Measurements from ENCODE around the gene SRRM2.
"Not testable (repeated sequence)": the region's sequence is repeated elsewhere in the genome, so short reads cannot be mapped to it uniquely, and the experiment has no call there.

The SRRM2 gene

DNA sequence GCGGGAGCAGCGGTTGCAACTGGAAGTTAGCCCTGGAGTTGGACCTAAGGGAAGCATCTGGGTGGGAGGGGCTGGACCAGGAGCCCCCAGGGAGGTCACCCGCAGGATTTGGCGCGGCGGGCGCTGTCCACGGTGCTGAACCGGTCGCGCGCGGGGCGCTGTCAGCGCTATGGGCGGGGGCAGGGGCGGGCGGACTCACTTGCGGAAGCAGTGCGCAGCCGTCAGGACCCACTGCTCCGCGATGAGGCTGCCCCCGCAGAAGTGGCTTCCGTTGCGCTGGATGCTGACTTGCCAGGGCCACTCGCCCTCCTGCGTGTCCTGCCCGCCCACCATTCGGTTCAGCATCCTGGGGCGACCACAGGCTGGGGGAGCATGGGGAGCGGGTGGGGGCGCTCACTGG lies 36.9 kb upstream of the SRRM2 start:
- DNase-seq = peak; percentile 50

DNA sequence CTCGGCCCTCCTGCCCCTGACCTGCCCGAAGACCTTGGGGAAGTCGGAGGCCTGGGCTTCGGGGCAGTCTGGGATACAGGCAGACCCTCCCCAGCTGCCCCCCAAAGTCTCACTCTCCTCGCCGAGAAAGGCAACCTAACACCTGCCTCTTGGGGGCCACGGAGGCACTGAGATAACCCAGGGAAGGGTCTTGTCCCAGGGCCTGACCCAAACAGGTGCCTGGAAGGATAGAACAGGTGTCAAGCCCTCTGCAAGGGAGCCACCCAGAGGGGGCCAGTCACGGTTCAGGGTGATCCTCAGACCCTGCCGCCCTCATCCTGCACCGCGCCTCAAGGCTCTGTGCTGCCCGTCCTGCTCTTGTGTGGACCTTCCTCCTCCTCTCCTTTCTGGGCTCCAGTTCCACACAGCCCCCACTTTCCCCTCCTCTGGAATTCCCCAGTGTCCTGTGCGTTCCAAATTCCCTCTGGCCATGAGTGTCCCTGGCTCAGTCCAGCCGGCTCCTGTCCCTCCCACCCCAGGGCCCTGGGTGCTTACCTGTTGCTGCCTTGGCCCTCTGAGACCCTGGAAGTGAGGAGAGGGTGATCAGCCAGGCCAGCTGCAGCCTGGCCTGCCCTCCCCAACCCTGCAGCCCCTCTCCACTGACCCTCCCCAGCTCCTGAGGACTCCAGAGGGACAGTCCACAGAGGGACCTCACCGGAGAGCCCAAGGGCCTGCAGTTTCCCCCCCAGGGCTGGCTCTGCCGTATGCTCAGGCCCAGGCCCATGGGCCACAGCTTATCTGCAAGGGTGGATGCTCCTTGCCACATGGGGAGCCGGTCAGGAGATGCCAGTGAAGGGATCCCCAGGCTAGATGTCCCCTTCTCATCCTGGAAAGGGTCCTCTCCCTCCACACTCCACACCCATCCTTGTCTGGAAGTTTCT lies 36.2 kb upstream of the SRRM2 start:
- no peak for DNase-seq

DNA sequence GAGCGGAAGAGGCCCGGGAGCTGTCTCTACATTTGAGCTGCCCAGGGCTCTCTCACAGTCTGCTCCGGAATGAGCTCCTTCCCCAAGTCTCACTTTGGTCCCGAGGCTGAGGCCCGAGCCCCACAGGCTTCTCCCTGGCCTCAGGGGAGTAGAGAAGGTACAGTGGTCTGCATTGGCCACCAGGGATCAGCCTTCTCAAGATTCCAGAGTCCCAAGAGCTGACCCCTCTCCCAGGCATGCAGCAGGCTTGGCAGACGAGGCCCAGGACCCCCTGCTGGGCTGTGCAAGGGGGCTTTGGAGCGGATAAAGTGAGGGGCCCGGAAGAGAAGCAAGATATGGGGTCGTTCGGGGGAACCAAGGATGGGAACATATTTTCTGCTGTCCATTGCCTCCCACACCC lies 35.5 kb upstream of the SRRM2 start:
- no peak for DNase-seq

DNA sequence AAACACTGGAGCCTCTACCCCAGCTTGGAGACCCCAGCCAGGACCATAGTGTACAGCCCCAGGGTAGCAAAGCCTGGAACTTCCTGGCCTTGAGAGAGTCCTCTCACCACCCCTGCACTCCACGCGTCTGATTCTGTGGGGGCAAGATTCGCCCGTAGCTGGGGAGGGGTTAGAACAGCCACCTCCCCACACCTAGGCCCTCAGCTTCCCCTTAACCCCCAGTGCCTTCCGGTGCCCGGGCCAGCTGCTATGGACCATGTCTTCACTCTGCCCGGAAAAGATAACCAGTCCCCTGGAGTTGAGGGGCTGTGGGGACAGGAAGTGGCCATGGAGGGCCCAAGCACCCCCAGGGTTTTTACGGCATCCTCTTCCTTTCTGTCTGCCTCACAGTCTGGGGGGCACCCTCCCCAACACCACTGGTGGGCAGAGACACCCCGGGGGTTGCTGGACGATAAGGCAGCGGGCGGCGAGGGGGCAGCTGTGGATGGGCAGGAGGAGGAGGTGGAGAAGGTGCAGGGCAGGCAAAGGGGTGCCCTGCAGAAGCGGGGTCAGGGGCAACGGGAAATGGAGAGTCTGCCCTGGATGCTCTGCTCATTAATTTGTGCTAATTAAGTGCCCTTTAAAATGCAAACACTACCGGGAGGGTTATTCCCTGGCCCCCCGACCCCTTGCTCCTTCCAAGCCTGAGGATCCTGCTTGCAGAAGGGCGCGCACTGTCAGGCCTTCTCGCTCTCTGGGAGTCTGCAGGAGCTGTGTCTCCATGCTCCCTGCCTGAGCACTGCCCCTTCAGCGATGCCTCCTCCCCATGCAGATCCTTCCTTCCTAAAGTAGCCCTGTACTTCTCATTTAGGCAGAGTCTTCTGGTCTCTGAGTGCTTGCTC lies 34.8 kb upstream of the SRRM2 start:
- DNase-seq = no peak

DNA sequence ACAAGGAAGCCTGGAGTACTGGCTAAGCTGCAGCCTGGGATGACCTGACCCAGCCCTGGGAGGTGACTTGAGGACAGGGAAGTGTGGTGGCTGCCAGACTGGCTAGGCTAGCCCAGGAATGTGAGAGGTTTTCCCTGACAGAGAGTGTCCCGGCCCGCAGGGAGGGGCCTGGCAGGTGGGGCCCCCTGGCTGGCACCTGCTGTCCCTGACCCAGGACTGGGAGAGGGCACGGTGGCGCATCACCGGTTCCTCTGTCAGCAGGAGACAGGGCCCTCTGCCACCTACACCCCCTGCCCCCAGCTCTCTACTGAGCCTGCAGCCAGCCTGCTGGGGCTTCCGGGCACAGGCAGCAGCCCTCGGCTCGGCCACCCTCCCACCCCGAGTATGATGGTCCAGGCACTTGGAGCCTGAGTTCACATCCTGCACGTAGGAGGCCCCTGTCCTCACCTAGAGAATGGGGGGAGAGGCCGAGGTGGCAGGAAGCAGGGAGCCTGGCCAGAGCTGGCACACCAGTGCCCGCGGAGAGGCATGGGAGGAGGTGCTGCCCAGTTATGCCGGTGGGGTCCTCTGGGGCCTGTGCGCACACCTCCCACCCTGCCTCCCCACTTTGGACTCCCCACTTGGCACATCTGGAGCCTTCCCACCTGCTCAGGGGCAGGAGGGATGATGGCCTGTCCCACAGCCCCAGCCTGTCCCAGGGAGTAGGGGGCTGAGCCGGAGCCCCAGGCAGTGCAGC lies 32.9 kb upstream of the SRRM2 start:
- no peak for DNase-seq

DNA sequence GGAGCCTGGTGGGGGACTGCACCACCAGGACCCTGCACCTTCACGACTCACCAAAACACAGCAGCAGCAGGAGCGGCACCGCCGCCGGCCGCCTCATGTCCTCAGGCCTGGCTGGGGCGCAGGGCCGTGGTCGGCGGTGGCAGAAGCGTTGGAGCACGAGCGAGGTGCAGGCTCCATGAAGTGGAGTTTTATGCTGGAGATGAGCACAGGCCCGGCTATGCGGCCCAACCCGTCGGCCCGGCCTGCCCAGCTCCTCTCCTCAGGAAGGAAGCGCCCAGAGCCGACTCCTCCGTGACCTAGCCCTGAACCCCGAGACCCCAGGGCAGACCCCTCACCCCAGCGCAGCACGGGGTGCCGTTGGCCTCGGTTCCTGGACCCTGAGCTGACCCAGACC lies 32.4 kb upstream of the SRRM2 start, which contains the start of gene PRSS27:
PRSS27 (minus strand) TSS at position 161 of the 394 bp plus-strand sequence; CDS start at position 97, 64 bp downstream.
- DNase-seq = no peak

DNA sequence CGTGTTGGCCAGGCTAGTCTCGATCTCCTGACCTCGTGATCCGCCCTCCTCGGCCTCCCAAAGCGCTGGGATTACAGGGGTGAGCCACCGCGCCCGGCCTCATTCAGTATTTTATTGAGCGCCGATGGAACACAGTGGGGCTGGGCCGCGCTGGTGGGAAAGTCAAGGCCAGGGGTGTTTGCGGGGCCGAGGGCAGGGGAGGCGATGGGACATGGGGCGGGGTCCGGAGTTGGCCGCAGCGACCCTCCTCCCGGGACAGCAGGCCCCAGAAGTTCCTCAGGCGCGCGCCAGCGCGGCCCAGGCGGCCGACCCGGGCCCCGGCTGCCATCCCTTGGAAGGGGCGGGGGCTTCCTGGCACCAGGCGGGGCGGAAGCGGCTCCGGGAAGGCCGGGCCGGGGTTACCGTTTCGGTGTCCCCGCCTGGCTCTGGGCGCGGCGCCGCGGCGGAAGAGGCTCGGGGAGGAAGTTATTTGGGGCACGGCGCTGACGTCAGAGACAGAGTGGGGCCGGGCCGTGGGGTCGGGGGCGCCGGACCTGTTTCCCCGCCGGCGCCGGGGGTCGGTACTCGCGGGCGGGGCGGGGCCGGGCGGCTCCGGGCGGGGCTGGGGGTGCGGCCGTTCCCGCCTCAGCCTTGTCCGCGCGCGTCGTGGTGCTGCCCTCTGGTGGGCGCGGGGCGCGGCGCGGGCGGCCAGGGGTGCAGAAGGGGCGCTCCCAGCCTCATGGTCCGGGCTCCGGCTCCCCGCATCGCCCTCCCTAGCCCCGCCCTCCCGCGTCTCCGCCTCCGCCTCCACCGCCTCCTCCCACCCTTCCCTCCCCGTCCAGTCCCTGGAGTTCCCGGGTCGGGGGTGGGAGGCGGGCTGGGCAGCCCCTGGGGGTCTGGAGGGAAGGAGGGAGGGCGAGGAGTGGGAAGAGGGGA lies 31.5 kb upstream of the SRRM2 start:
- DNase-seq = peak; percentile 83

DNA sequence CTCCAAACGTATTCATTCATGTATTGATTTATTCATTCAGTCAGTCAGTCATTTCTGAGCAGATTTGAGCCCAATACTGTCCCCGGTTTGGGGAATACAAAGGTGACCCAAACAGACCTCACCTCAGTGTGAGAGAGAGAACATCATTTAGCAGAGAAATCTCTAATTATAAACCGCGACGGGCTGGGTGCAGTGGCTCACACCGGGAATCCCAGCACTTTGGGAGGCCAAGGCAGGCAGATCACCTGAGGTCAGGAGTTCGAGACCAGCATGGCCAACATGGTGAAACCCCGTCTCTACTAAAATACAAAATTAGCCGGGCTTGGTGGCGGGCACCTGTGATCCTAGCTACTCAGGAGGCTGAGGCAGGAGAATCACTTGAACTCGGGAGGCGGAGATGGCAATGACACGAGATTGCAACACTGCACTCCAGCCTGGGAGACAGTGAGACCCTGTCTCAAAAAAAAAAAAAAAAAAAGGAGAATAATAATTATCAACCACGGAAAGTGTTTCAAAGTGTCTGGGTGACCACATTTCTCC lies 30.7 kb upstream of the SRRM2 start:
- DNase-seq = not testable (repeated sequence)

DNA sequence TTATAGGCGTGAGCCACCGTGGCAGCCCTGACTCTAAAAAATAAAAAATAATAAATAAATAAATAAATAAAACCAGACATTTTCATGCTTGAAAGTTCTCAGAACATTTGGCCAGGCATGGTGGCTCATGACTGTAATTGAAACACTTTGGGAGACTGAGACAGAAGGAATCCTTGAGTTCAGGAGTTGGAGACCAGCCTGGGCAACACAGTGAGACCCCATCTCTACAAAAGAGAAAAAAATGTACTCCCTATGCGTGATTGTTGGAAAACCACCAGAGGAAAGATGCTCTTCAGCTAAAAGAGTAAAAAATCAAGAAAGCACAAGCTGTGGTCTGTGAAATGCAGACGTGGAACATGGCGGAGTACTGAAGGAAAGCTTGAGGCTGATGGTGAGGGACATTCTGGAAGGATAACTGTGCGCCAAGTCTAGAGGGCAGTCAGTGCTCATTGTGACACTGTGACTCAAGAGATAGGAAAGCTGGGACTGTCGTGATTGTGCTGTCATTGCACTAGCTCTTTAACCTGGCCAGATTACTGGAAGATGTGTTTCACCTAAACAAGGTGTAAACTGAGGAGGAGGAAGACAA lies 28.3 kb upstream of the SRRM2 start:
- DNase-seq = no peak

DNA sequence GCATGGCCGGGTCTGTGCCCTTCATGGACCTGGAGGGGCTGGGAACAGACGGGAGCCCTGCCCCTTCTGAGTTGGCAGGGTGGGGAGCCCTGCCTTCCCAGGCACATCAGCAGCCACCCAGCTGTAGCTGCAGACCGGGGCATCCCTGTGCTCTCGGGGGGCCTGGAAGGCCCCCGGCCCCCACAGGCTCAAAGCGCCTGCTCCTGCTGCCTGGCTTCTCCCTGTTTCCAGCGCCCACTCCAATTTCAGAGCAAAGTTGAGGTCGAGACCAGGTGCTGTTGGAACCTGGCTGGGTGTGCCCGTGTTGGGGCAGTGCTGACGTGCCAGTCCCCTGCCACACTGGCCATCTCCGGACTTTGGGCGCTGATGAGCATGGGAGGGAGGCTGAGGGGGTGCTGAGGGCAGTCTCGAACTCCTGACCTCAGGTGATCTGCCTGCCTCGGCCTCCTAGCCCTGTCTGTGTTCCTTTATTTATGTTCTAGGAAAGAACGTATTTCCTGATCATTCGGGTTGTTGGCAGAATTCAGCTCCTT lies 27.6 kb upstream of the SRRM2 start:
- no peak for DNase-seq

DNA sequence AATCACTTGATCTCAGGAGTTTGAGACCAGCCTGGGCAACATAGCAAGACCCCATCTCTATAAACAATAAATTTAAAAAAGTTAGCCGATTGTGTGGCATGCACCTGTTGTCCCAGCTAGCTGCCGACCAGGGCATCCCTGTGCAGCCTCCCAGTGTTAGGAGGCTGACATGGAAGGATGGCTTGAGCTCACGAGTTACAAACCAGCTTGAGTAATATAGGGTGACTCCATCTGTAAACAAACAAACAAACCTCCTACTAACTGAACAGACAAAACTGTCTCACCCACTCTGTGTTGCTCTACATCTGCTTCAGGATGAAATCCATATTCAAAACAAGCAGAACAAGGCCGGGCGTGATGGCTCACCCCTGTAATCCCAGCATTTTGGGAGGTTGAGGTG lies 25.5 kb upstream of the SRRM2 start:
- no peak for DNase-seq

DNA sequence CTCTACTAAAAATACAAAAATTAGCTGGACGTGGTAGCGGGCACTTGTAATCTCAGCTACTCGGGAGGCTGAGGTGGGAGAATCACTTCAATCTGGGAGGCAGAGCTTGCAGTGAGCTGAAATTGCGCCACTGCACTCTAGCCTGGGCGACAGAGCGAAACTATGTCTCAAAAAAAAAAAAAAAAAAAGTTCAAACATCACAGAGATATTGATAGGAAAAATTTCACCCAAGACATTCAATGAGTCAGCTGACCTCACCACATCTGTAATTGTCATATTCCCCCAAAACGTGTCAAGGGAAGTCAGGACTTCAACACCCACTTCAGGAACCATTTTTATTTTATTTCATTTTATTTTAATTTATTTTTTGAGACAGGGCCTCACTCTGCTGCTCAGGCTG lies 24.4 kb upstream of the SRRM2 start:
- DNase-seq = no peak

DNA sequence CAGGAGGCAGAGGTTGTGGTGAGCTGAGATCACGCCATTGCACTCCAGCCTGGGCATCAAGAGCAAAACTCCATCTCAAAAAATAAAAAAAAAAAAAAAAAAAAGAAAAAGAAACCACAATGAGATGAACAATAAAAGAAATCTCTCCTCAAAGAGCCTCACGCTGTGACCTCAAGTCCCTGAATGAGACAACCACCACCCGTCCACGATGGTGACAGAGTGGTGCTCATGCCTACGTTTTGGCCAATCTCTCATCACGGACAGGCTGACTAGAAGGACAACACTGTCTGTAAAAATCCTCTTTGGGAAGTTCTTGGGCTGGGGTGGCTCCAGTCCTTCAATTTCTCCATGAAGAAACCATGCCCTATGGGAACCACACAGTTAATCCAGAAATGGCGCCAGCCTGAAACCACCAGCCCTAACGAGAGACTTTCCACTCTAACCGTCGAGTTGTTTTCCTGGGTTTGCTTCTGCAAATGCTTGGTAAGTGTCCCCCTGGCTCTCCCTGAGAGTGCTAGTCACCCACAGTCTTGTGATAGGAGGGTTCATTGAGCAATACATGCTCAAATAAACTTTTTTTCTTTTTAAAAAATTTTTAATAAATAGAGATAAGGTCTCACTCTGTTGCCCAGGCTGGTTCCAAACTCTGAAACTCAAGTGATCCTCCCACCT lies 17.5 kb upstream of the SRRM2 start:
- no peak for DNase-seq

DNA sequence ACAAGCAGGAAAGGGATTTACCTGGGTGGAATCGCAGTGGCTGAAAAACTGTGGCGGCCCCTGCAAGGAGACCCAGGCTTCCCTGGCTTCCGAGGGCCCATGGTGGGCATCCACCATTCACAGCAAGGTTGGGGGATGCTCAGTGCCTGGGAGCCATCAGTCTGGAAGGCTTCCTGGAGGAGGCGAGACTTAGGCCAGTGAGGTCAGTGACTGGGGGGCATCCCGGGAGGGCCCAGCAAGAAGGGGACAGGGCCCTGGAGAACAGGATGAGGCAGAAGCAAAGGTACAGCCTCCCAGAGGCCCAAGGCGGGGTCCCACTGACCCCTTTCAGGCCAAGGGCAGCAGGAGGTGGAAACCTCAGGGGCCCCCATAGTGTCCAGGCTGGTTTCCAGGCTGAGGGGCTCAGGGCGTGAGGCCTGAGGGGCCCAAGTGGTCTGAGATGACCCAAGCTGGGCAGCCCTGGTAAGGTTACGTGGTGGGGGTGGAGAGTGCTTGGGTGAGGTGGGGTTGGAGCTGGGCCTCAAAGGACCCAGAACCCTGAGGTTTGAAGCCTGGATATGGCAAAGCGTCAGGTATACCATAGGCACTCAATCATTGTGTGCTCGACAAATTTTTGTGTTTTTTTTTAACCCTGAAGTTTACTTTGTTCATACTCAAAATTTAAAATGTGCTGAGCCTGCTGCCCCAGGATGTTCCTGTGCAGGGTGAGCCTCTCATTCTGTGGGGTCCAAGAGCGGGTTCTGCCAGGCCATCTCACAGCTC lies 15.8 kb upstream of the SRRM2 start:
- no peak for DNase-seq

DNA sequence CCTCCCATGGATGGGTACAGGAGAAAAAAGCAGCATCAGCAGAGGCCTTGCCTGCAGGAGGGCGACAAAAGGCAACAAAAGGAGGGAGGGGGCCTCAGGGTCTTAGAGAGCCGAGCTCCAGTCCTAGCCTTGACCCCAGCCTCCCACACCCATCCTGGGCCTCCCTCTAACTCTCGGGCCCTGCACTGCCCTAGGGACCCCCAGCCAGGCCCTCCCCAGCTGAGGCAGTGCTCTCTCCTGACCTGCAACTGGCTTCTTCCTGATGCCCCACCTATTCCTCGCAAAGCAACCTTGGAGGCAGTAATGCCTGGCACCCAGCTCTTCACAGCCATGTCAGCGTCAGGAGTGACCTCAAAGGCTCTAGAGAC lies 15.2 kb upstream of the SRRM2 start:
- no peak for DNase-seq

DNA sequence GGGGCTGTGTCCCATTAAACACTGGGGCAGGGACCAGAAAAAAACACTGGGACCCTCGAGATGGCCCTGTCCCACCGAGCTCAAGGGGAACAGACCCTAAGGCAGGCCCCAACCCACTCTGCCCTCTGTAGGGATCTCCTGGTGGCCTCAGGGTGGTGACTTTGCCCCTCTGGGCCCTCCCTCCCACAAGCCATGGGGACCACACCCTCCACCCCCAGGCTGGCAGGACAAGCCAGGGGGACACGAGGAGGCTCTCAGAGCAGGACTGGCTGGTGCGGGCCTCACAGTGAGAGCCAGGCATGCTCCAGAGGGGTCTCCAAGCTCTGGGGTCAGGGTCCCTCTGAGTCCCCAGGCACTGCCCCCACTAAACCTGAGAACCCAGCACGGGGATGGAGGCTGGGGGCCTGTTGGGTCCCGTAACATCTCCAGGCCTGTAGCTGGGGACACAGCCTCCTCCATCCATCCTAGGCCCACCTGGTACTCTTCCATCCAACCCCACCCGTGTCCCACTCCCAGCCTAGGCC lies 14.5 kb upstream of the SRRM2 start:
- DNase-seq = no peak

DNA sequence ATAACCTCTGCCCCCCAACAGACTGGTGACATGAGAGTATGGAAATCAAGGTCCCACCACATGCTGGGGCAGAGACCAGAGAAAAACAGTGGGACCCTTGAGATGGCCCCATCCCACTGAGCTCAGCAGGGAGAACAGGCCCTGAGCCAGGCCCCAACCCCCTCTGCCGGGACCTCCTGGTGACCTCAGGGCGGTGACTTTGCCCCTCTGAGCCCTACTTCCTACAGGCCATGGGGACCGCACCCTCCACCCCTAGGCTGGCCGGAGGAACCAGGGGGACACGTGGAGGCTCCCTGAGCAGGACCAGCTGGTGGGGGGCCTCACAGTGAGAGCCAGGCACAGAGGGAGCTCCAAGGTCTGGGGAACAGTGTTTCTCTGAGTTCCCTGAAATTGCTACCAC lies 13.8 kb upstream of the SRRM2 start:
- DNase-seq = no peak

DNA sequence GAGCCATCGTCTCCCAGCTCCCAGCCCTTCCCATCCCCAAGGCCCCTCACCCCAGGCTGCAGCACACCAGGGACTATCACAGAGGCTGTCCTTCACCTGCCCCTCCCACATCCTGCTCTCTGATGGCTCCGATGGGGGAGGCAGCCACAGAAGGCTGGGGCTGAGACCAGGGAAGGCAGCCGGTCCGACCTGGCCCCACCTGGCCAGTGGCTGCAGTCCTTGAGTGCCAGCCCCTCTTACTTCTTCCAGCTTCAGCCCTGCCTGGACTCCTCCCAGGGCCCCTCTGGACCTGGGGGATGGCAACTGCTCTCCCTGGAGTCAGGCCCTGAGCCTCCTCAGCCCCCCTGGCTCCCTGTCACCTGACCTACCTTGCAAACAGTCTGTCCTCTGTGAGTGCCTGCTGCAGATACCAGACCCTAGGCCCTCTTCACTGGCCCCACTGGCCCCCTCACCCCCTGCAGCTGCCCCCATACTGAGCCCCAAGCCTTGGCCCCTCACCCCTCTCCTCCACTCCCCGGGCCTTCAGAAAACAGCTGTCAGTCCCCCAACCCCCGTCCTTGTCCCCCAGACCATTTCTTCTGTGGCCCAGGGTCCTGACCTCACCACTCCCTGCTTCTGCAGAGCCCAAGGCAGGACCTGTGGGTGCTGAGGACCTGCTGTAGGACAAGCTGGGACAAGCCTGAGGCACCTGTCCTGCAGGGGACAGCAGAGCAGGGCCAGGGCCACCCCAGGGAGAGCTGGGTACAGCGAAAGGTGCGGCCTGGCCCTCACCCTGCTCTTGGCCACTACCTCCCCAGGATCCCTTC lies 12.6 kb upstream of the SRRM2 start:
- no peak for DNase-seq

DNA sequence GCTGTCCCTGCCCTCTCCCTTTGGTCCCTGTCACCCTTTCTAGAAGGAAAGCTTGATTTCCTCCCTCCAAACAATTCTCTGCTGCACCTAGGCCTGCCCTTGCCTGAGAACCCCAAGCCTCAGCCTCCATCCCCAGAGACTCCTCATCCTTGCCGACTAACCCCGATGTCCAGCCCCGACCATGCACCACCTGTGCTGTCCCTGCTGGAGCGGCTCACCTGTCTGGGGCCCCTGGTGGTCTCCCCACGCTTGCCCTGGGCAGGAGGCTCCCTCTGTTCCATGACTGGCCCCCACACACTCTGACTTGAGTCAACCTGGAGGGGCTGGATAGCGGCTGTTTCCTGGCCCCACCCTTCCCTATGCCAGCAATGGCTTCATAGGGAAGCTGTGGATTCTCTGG lies 12.0 kb upstream of the SRRM2 start:
- no peak for DNase-seq
